CD14-positive monocyte (primary cell): Measurements from ENCODE around the gene PTPRN2. TPM values are rescaled to one million over a fixed set of nuclear protein-coding genes. Genes with fewer than 3 reads are reported as not detected.

ENCODE experiments used
- DNase-seq, 3 donors: peaks; one replicate each; pipeline ENCODE4 v3.0.0-alpha.2; 2011 to 2022
- H2AFZ ChIP-seq: 2 replicates; pipeline ENCODE4 v1.6.0; 2012; ENCODE audit warnings: mild to moderate bottlenecking, low read depth, low read length, inconsistent platforms; ENCODE audit not compliant: insufficient read depth, poor library complexity, severe bottlenecking
- H3K27ac ChIP-seq, 2 donors: 1 replicate in 1 of 2; 2 replicates in 1 of 2; pipeline ENCODE4 v1.5.1; 2012 to 2013; ENCODE audit warnings: low read length in 2 of 2, control low read depth in 1 of 2, inconsistent platforms in 1 of 2, low read depth in 1 of 2, mild to moderate bottlenecking in 1 of 2
- H3K27me3 ChIP-seq, 2 donors: one replicate each; pipeline versions ENCODE4 v1.6.0 to v1.6.1; 2011 to 2013; ENCODE audit warnings: low read length in 2 of 2; ENCODE audit not compliant: control insufficient read depth in 2 of 2, insufficient read depth in 2 of 2
- H3K36me3 ChIP-seq, 2 donors: replicated peaks in 1 of 2; 1 replicate in 1 of 2; 2 replicates in 1 of 2; pipeline versions ENCODE4 v1.5.1 to v1.6.1; 2012 to 2013; ENCODE audit warnings: low read length in 2 of 2, control low read depth in 1 of 2, inconsistent platforms in 1 of 2, mild to moderate bottlenecking in 1 of 2; ENCODE audit not compliant: insufficient read depth in 2 of 2, control insufficient read depth in 1 of 2
- H3K4me1 ChIP-seq, 2 donors: 1 replicate in 1 of 2; 2 replicates in 1 of 2; pipeline versions ENCODE4 v1.5.1 to v1.6.1; 2012 to 2013; ENCODE audit warnings: low read length in 2 of 2, control low read depth in 1 of 2, inconsistent platforms in 1 of 2, mild to moderate bottlenecking in 1 of 2, moderate library complexity in 1 of 2; ENCODE audit not compliant: insufficient read depth in 2 of 2, control insufficient read depth in 1 of 2
- H3K4me2 ChIP-seq: replicated peaks from 2 replicates; pipeline ENCODE3; 2012; ENCODE audit warnings: low read length, moderate library complexity, mild to moderate bottlenecking; ENCODE audit not compliant: poor library complexity, severe bottlenecking; ENCODE audit errors: extremely low read depth
- H3K4me3 ChIP-seq, 3 experiments: fragments of 200-600 bp in 1 of 3; sonication (generic) in 1 of 3; replicated peaks in 1 of 3; 1 replicate in 2 of 3; 2 replicates in 1 of 3; pipeline ENCODE4 v1.5.1; 2011 to 2013; ENCODE audit warnings: low read length in 3 of 3, mild to moderate bottlenecking in 3 of 3, control low read depth in 2 of 3, low read depth in 2 of 3, inconsistent platforms in 1 of 3, moderate library complexity in 1 of 3
- H3K79me2 ChIP-seq: 2 replicates; pipeline ENCODE4 v1.6.0; 2012; ENCODE audit warnings: mild to moderate bottlenecking, control low read depth, inconsistent platforms, low read length, moderate library complexity; ENCODE audit not compliant: insufficient read depth
- H3K9ac ChIP-seq: 2 replicates; pipeline ENCODE4 v1.6.0; 2017; ENCODE audit warnings: low read length, mild to moderate bottlenecking; ENCODE audit not compliant: insufficient read depth, poor library complexity, severe bottlenecking
- H3K9me3 ChIP-seq, 2 donors: replicated peaks in 1 of 2; 1 replicate in 1 of 2; 2 replicates in 1 of 2; pipeline versions ENCODE4 v1.5.1 to v1.6.1; 2012 to 2013; ENCODE audit warnings: low read length in 2 of 2, control low read depth in 1 of 2; ENCODE audit not compliant: control insufficient read depth in 1 of 2, insufficient read depth in 1 of 2
- H4K20me1 ChIP-seq: 2 replicates; pipeline ENCODE4 v1.6.0; 2012; ENCODE audit warnings: mild to moderate bottlenecking, low read length, control low read depth, moderate library complexity; ENCODE audit not compliant: insufficient read depth
- H3K27ac Mint-ChIP-seq, 7 donors: one replicate each; pipeline ENCODE4 v1.8.0; 2020; ENCODE audit warnings: mild to moderate bottlenecking in 7 of 7, mixed read lengths in 7 of 7, moderate library complexity in 6 of 7, inconsistent platforms in 2 of 7
- H3K27me3 Mint-ChIP-seq, 3 donors: one replicate each; pipeline ENCODE4 v1.8.0; 2021 to 2022; ENCODE audit warnings: low read depth in 3 of 3, mild to moderate bottlenecking in 3 of 3, mixed read lengths in 3 of 3, moderate library complexity in 3 of 3, inconsistent platforms in 1 of 3
- H3K36me3 Mint-ChIP-seq, 2 donors: one replicate each; pipeline ENCODE4 v1.8.0; 2020; ENCODE audit warnings: mixed read lengths in 2 of 2, inconsistent platforms in 1 of 2, mild to moderate bottlenecking in 1 of 2
- H3K4me1 Mint-ChIP-seq: one replicate; pipeline ENCODE4 v1.8.0; 2020; ENCODE audit warnings: mild to moderate bottlenecking, mixed read lengths
- H3K4me3 Mint-ChIP-seq, 2 donors: one replicate each; pipeline ENCODE4 v1.8.0; 2020; ENCODE audit warnings: mild to moderate bottlenecking in 2 of 2, mixed read lengths in 2 of 2, moderate library complexity in 1 of 2
- H3K9me3 Mint-ChIP-seq, 7 donors: one replicate each; pipeline ENCODE4 v1.8.0; 2020 to 2022; ENCODE audit warnings: mixed read lengths in 7 of 7, mild to moderate bottlenecking in 6 of 7, moderate library complexity in 6 of 7, inconsistent platforms in 2 of 7
- whole genome bisulfite sequencing: methylation state at CpG from one replicate; pipeline ENCODE4 v1.1.5; 2013; ENCODE audit warnings: missing lambda C conversion rate; ENCODE audit not compliant: insufficient coverage; 5-methylcytosine and 5-hydroxymethylcytosine counted together
- intact Hi-C, 2 donors: fragments of 100-400 bp; cut with micrococcal nuclease; formaldehyde crosslinking; loops; one replicate each; pipeline versions ENCODE4 v1.15.0 to v1.15.1; 2023
- polyA plus RNA-seq, 3 donors: library from polyadenylated mRNA; depleted of rRNA in 1 of 3; unstranded in 2 of 3; stranded (reverse) in 1 of 3; fragments of 300-500 nt in 2 of 3; fragments of >200 nt in 1 of 3; fragmentation: Illumina TruSeq in 2 of 3; gene quantifications; 1 replicate in 2 of 3; 2 replicates in 1 of 3; pipeline ENCODE4 v1.2.3, GENCODE V29; 2012 to 2021
- TF ChIP-seq, protein P1 (sequence below): fragments of 200-600 bp; IDR thresholded peaks from one replicate; pipeline ENCODE4 v1.8.0; 2022; ENCODE audit warnings: antibody characterized with exemption, mild to moderate bottlenecking

The PTPRN2 gene
- polyA plus RNA-seq, 3 donors: 0.25 to 1.4 (median 0.97) TPM

DNA sequence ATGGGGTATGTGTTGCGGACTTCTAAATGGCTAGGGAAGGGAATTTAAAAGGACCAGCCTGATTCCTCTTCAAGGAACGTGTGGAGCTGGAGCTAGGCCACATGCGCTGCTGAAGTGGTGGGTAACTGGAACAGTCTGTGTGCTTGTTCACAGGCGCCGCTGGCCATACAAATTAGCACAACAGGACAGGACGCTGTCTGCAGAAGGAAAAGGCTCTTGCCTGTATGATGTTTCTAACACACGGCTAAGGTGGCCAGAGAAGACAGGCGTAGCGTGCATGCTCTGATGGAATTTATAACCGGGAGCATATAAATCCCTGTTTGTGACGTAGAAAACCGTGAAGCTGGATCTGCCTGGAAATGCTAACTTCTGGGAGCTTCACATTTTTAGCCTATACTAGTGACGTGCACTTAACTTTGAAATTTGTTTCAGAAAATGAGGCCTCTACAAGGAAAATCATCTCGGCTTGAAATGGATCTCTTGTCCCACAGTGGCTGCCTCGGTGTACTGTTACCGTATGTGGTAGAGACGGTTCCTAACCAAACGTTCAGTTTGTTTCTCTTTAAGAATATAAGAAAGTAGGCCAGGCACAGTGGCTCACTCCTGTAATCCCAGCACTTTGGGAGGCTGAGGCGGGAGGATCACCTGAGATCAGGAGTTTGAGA lies 569.4 kb downstream of the PTPRN2 start:
- peaks cover 3% of the 10 kb centered on the region for H3K4me1 Mint-ChIP-seq
- no peak overlapping the region for H3K27ac ChIP-seq
- H3K27me3 ChIP-seq: no peaks in the 10 kb centered on the region
- TF ChIP-seq, protein P1, sequence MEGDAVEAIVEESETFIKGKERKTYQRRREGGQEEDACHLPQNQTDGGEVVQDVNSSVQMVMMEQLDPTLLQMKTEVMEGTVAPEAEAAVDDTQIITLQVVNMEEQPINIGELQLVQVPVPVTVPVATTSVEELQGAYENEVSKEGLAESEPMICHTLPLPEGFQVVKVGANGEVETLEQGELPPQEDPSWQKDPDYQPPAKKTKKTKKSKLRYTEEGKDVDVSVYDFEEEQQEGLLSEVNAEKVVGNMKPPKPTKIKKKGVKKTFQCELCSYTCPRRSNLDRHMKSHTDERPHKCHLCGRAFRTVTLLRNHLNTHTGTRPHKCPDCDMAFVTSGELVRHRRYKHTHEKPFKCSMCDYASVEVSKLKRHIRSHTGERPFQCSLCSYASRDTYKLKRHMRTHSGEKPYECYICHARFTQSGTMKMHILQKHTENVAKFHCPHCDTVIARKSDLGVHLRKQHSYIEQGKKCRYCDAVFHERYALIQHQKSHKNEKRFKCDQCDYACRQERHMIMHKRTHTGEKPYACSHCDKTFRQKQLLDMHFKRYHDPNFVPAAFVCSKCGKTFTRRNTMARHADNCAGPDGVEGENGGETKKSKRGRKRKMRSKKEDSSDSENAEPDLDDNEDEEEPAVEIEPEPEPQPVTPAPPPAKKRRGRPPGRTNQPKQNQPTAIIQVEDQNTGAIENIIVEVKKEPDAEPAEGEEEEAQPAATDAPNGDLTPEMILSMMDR: no peak
- no peak overlapping the region for H3K4me3 ChIP-seq
- no peaks in the 10 kb centered on the region for H4K20me1 ChIP-seq
- H3K9me3 ChIP-seq: no peaks in the 10 kb centered on the region
- 95% methylated on average over 18 of the region's 19 CpGs for WGBS
- H3K36me3 Mint-ChIP-seq: no peaks in the 10 kb centered on the region
- no peak overlapping the region for H3K9ac ChIP-seq
- no peak overlapping the region for H3K4me2 ChIP-seq
- peaks cover 0 to 1% (median 0%) of the 10 kb centered on the region in 3 donors for H3K27me3 Mint-ChIP-seq
- H3K27ac Mint-ChIP-seq: no peak overlapping the region
- intact Hi-C loops: no loop called here
- H3K36me3 ChIP-seq: no peaks in the 10 kb centered on the region
- H3K79me2 ChIP-seq: no peaks in the 10 kb centered on the region
- H3K4me3 Mint-ChIP-seq: no peak overlapping the region
- DNase-seq: no peak
- H3K4me1 ChIP-seq: peaks cover 11 to 18% of the 10 kb centered on the region in 2 donors
- no peak overlapping the region for H2AFZ ChIP-seq
- H3K9me3 Mint-ChIP-seq: peaks cover 0 to 7% (median 0%) of the 10 kb centered on the region in 7 donors

DNA sequence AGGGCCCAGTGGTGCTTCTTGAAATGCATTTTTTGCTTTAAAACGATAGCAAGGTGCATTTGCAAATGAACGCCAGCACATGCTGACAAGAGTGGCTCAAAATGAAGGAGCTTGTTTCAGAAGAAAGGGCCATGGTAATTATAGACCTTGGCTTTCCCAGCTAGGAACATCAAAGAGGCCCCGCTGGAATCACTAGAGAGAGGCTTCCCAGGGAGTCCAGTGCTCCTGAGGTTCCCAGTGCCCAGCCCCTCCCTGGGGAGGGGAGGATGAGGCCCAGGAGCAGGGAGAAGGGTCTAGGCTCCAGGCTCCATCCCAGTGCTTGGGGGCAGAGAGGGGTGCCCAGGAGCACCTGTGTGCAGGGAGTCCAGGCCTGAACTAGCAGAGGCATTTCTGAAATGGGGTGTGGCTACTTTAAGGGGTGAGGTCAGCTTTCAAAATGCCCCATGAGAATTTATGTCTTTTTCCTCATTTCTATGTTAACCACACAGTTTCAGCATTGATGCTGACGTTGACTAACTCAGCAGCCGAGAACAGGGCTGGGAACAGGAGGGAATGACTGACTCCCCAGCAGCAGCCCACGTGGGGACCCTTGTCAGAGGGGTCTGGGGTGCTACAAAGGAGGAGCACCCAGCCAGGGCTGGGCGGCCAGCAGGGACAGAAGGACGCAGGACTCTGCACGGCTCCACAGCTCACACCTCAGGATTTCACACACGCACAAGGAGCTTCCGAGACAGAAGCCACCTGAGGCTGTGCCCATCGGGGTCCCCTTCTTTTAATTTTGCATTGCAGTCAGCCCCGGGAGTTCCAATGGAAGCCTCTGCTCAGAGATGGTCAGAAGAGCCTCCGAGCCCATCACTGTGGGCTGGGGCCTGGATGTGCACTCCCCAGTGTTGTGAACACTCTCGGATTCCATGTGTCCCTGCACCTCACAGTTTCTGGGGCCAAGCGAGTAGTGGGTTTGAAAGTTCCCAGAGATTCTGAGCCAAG lies 570.2 kb downstream of the PTPRN2 start:
- no peak overlapping the region for H3K4me3 Mint-ChIP-seq
- DNase-seq: no peak
- intact Hi-C loops: no loop called here
- H3K27me3 Mint-ChIP-seq: peaks cover 0 to 1% (median 0%) of the 10 kb centered on the region in 3 donors
- Histone ChIP-seq H3K36me3 (no peaks in the 10 kb centered on the region), H3K9me3 (no peaks in the 10 kb centered on the region), H3K4me1 (peaks cover 8 to 14% of the 10 kb centered on the region in 2 donors), H4K20me1 (no peaks in the 10 kb centered on the region), H2AFZ (no peak overlapping the region), H3K27me3 (no peaks in the 10 kb centered on the region), H3K9ac (no peak overlapping the region), H3K27ac (no peak overlapping the region), H3K79me2 (no peaks in the 10 kb centered on the region), H3K4me2 (no peak overlapping the region), H3K4me3 (no peak overlapping the region)
- no peaks in the 10 kb centered on the region for H3K4me1 Mint-ChIP-seq
- 68% methylated on average over 11 of the region's 16 CpGs for WGBS
- peaks cover 0 to 7% (median 0%) of the 10 kb centered on the region in 7 donors for H3K9me3 Mint-ChIP-seq
- no peaks in the 10 kb centered on the region for H3K36me3 Mint-ChIP-seq
- TF ChIP-seq, protein P1: no peak
- no peak overlapping the region for H3K27ac Mint-ChIP-seq
